ENCODE measurements around the gene DCDC1.

GRCh38 chr11:30926130-30926529 is 443.4 kb downstream of the DCDC1 start:
- TF ChIP-seq SRF (IDR thresholded peaks at IDR 0.05; ENCODE audit: low read depth) (no peak), CTCF (IDR thresholded peaks at IDR 0.05 in 2 of 3, conservative IDR thresholded peaks at IDR 0.05 in 1 of 3; ENCODE audit: borderline replicate concordance in 1 of 3, insufficient read depth in 1 of 3, low read depth in 2 of 3, low read length in 2 of 3) (no peak), ZFX (IDR thresholded peaks at IDR 0.05) (no peak), EZH2 (IDR thresholded peaks at IDR 0.05) (no peak), SP1 (IDR thresholded peaks at IDR 0.05; ENCODE audit: low read depth) (no peak)

Measured in HCT116 (cell line).